SK-N-SH (cell line): ENCODE results near the gene SLC5A12.

Experiments
- EZH2phosphoT487 ChIP-seq: fragments of 200-600 bp; sonication (generic); IDR thresholded peaks from 2 replicates; pipeline ENCODE4 v1.6.1; 2017; ENCODE audit warnings: low read depth, mixed run types, mild to moderate bottlenecking, antibody characterized with exemption, moderate library complexity, borderline replicate concordance
- FOXM1 ChIP-seq: IDR thresholded peaks from 2 replicates; pipeline ENCODE4 v1.4.0; 2012; ENCODE audit warnings: low read depth, mild to moderate bottlenecking
- NRF1 ChIP-seq: IDR thresholded peaks from 2 replicates; pipeline ENCODE4 v1.6.1; 2012; ENCODE audit warnings: low read depth, mild to moderate bottlenecking, low read length
- POLR2AphosphoS5 ChIP-seq: IDR thresholded peaks from 2 replicates; pipeline ENCODE4 v1.6.1; 2012; ENCODE audit warnings: low read depth, low read length
- RAD21 ChIP-seq: IDR thresholded peaks from 2 replicates; pipeline ENCODE4 v1.6.1; 2012; ENCODE audit warnings: mild to moderate bottlenecking, low read length
- REST ChIP-seq: IDR thresholded peaks from 2 replicates; pipeline ENCODE4 v1.6.1; 2012; ENCODE audit warnings: mild to moderate bottlenecking, low read depth, low read length, moderate library complexity
- SIN3A ChIP-seq: IDR thresholded peaks from 2 replicates; pipeline ENCODE4 v1.6.1; 2012; ENCODE audit warnings: low read depth, mild to moderate bottlenecking, low read length, moderate library complexity, borderline replicate concordance
- TAF1 ChIP-seq: IDR thresholded peaks from 2 replicates; pipeline ENCODE4 v1.6.1; 2012; ENCODE audit warnings: low read depth, mild to moderate bottlenecking, low read length, moderate library complexity, borderline replicate concordance
- TF ChIP-seq, protein P1 (sequence below): fragments of 200-600 bp; sonication (generic); IDR thresholded peaks from 2 replicates; pipeline ENCODE4 v1.6.1; 2017; ENCODE audit warnings: antibody characterized with exemption, mild to moderate bottlenecking, moderate library complexity

- TF ChIP-seq, protein P1, sequence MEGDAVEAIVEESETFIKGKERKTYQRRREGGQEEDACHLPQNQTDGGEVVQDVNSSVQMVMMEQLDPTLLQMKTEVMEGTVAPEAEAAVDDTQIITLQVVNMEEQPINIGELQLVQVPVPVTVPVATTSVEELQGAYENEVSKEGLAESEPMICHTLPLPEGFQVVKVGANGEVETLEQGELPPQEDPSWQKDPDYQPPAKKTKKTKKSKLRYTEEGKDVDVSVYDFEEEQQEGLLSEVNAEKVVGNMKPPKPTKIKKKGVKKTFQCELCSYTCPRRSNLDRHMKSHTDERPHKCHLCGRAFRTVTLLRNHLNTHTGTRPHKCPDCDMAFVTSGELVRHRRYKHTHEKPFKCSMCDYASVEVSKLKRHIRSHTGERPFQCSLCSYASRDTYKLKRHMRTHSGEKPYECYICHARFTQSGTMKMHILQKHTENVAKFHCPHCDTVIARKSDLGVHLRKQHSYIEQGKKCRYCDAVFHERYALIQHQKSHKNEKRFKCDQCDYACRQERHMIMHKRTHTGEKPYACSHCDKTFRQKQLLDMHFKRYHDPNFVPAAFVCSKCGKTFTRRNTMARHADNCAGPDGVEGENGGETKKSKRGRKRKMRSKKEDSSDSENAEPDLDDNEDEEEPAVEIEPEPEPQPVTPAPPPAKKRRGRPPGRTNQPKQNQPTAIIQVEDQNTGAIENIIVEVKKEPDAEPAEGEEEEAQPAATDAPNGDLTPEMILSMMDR: no peak
- TF ChIP-seq POLR2AphosphoS5 (no peak), FOXM1 (no peak), SIN3A (no peak), RAD21 (no peak), TAF1 (no peak), NRF1 (no peak), EZH2phosphoT487 (no peak), REST (no peak)
Measured at GRCh38 chr11:26687351-26687750, 34.5 kb downstream of the SLC5A12 start.
